HCT116 (cell line): Measurements from ENCODE around the gene CLIC6. TPM values are rescaled to one million over a fixed set of nuclear protein-coding genes. Genes with fewer than 3 reads are reported as not detected.

Experiments
- ATAC-seq: fragments of 200-7000 bp; cut with Tn5 transposase; 2 replicates; pipeline ENCODE4 v1.9.1; 2020; ENCODE audit warnings: mild to moderate bottlenecking, moderate library complexity
- BruUV-seq: library from RNA; stranded (reverse); fragments of 400-500 nt; replicated peaks from 2 replicates; lab custom pipeline; 2021; lab: Mats Ljungman, UMichigan
- CTCF ChIA-PET: fragments of 300-600 bp; sonication (Branson Sonifier 250); formaldehyde crosslinking; loops from one replicate; lab custom pipeline; 2021; ENCODE audit warnings: antibody characterized with exemption; lab: Charles Lee
- POLR2A ChIA-PET: fragments of 300-600, 350-600 bp; sonication (Branson Sonifier 250); formaldehyde crosslinking; loops from one replicate; lab custom pipeline; 2021; ENCODE audit warnings: antibody characterized with exemption; lab: Charles Lee
- RAD21 ChIA-PET, 2 experiments: fragments of 300-600 bp; sonication (Branson Sonifier 250); formaldehyde crosslinking; loops; one replicate each; lab custom pipeline; 2023; ENCODE audit warnings: low total read pairs in 2 of 2; ENCODE audit not compliant: uncharacterized antibody in 2 of 2, unreplicated experiment in 2 of 2, low non-redundant PET in 1 of 2; lab: Charles Lee
- DNase-seq: peaks from one replicate; pipeline ENCODE4 v3.0.0-alpha.2; 2010; ENCODE audit warnings: low read depth, low spot score
- H2AFZ ChIP-seq: fragments of 200-600 bp; shearing (Covaris generic), sonication (generic); 2 replicates; pipeline ENCODE4 v1.6.1; 2017; ENCODE audit warnings: low read depth, mixed run types, mixed read lengths, antibody characterized with exemption, low read length; ENCODE audit not compliant: poor library complexity, severe bottlenecking
- H3K27ac ChIP-seq: 2 replicates; pipeline ENCODE4 v1.5.1; 2012; ENCODE audit warnings: low read depth, low read length
- H3K27me3 ChIP-seq: fragments of 200-600 bp; sonication (generic); 2 replicates; pipeline ENCODE4 v1.6.1; 2016; ENCODE audit warnings: mixed run types, low read length, mixed read lengths; ENCODE audit not compliant: insufficient read depth
- H3K36me3 ChIP-seq, 2 experiments: fragments of 200-500 bp in 1 of 2; fragments of 200-600 bp in 1 of 2; sonication (Bioruptor generic) in 1 of 2; sonication (generic) in 1 of 2; 2 replicates each; pipeline versions ENCODE4 v1.5.1 to v1.6.1; 2014 to 2016; ENCODE audit warnings: low read length in 2 of 2, inconsistent platforms in 1 of 2, mixed read lengths in 1 of 2, mixed run types in 1 of 2; ENCODE audit not compliant: insufficient read depth in 2 of 2, control insufficient read depth in 1 of 2
- H3K4me1 ChIP-seq, 2 experiments: fragments of 200-600 bp in 1 of 2; sonication (generic) in 1 of 2; 2 replicates each; pipeline versions ENCODE4 v1.5.1 to v1.6.1; 2012 to 2017; ENCODE audit warnings: low read length in 2 of 2, inconsistent platforms in 1 of 2, mild to moderate bottlenecking in 1 of 2, mixed read lengths in 1 of 2, mixed run types in 1 of 2, moderate library complexity in 1 of 2; ENCODE audit not compliant: insufficient read depth in 2 of 2, control insufficient read depth in 1 of 2
- H3K4me2 ChIP-seq: fragments of 200-600 bp; sonication (generic); 2 replicates; pipeline ENCODE4 v1.6.1; 2017; ENCODE audit warnings: mixed run types, low read length, mixed read lengths
- H3K4me3 ChIP-seq, 2 experiments: fragments of 200-600 bp in 1 of 2; sonication (generic) in 1 of 2; replicated peaks in 1 of 2; 2 replicates each; pipeline ENCODE4 v1.5.1; 2011 to 2016; ENCODE audit warnings: low read length in 2 of 2, control low read depth in 1 of 2, low read depth in 1 of 2, mild to moderate bottlenecking in 1 of 2, mixed read lengths in 1 of 2, mixed run types in 1 of 2
- H3K79me2 ChIP-seq: fragments of 200-600 bp; sonication (generic); 2 replicates; pipeline ENCODE4 v1.6.1; 2017; ENCODE audit warnings: mild to moderate bottlenecking, mixed run types, low read length, moderate library complexity, mixed read lengths; ENCODE audit not compliant: insufficient read depth
- H3K9ac ChIP-seq: fragments of 200-600 bp; sonication (generic); 2 replicates; pipeline ENCODE4 v1.6.1; 2016; ENCODE audit warnings: low read length, mixed read lengths
- H3K9me2 ChIP-seq: fragments of 200-600 bp; sonication (generic), shearing (Covaris generic); 2 replicates; pipeline ENCODE4 v1.6.1; 2017; ENCODE audit warnings: mixed run types, mild to moderate bottlenecking, moderate library complexity; ENCODE audit not compliant: insufficient read depth
- H3K9me3 ChIP-seq, 2 experiments: fragments of 200-500 bp in 1 of 2; fragments of 200-600 bp in 1 of 2; sonication (Bioruptor generic) in 1 of 2; sonication (generic) in 1 of 2; 2 replicates each; pipeline ENCODE4 v1.6.1; 2014 to 2017; ENCODE audit warnings: low read length in 2 of 2, mixed read lengths in 2 of 2, inconsistent platforms in 1 of 2, low read depth in 1 of 2, mild to moderate bottlenecking in 1 of 2, mixed run types in 1 of 2, moderate library complexity in 1 of 2; ENCODE audit not compliant: control insufficient read depth in 1 of 2, insufficient read depth in 1 of 2
- H4K20me1 ChIP-seq: fragments of 200-600 bp; sonication (generic), shearing (Covaris generic); 2 replicates; pipeline ENCODE4 v1.6.1; 2017; ENCODE audit warnings: mixed run types, mild to moderate bottlenecking, moderate library complexity; ENCODE audit not compliant: insufficient read depth
- JUND ChIP-seq: IDR thresholded peaks from 2 replicates; pipeline ENCODE4 v1.6.1; 2012
- REST ChIP-seq: IDR thresholded peaks from 2 replicates; pipeline ENCODE4 v1.6.1; 2012; ENCODE audit warnings: low read depth
- SP1 ChIP-seq: IDR thresholded peaks from 2 replicates; pipeline ENCODE4 v1.6.1; 2012; ENCODE audit warnings: low read depth
- SRF ChIP-seq: IDR thresholded peaks from 2 replicates; pipeline ENCODE4 v1.6.1; 2012; ENCODE audit warnings: low read depth
- TCF7L2 ChIP-seq: IDR thresholded peaks from 2 replicates; pipeline ENCODE4 v1.7.0; 2011; ENCODE audit warnings: borderline replicate concordance, inconsistent platforms; ENCODE audit not compliant: insufficient read depth, insufficient read length; ENCODE audit errors: extremely low read depth
- YY1 ChIP-seq: IDR thresholded peaks from 2 replicates; pipeline ENCODE4 v1.6.1; 2011; ENCODE audit warnings: low read length, low read depth, moderate library complexity, mild to moderate bottlenecking; ENCODE audit not compliant: insufficient replicate concordance; ENCODE audit errors: extremely low read depth
- ZBTB33 ChIP-seq: IDR thresholded peaks from 2 replicates; pipeline ENCODE4 v1.6.1; 2011; ENCODE audit warnings: mild to moderate bottlenecking, low read length, moderate library complexity; ENCODE audit not compliant: insufficient replicate concordance; ENCODE audit errors: extremely low read depth
- ZFX ChIP-seq: fragments of 450-650 bp; IDR thresholded peaks from 2 replicates; pipeline ENCODE4 v1.6.1; 2017
- intact Hi-C: fragments of 100-400 bp; cut with micrococcal nuclease; formaldehyde crosslinking; loops from 2 replicates; pipeline ENCODE4 v1.10.0; 2022
- total RNA-seq: library from RNA; stranded (reverse); gene quantifications from one replicate; pipeline ENCODE4 v1.2.1, GENCODE V29; 2021; ENCODE audit not compliant: unreplicated experiment

Gene CLIC6
- total RNA-seq, 1 experiment from 2014 or later = 0.05 TPM

DNA sequence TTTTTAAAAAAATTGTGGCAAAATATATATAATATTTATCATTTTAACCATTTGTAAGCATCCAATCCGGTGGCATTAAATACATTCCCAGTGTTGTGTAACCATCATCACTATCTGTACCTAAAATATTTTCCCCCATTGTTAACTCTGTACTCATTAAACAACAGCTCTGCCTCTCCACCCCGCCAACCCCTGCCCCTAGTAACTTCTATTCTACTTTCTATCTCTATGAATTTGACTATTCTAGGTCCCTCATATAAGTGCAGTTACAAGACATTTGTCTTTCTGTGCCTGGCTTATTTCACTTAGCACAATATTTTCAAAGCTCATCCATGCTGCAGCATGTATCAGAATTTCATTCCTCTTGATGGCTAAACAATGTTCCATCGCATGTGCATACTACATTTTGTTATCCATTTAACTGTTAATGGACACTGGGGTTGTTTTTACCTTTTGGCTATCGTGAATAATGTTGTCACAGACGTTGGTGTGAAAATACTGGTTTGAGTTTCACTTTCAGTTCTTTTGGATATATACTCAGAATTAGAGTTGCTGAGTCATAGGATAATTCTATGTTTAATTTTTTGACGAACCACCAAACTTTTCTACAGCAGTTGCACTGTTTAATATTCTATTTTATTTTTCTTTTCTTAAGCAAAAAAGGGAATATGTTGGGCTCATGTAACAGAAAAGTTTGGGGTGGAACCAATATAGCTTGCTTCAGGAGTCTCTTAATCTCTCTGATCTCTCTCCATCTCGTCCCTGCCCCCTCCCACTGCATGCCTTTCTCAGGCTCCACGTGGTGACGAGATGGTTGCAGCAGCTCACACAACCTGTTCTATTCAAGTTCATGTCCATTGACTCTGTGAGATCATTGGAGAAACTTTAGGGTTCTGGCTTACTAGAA is 28.7 kb upstream of the CLIC6 start:
- no peaks in the 10 kb centered on the region for H3K9me2 ChIP-seq
- POLR2A ChIA-PET = no interaction called here
- DNase-seq (no peak), ATAC-seq (no peak)
- no peak overlapping the region for H3K27ac ChIP-seq
- H3K4me1 ChIP-seq = no peaks in the 10 kb centered on the region
- H4K20me1 ChIP-seq = no peaks in the 10 kb centered on the region
- CTCF ChIA-PET = no interaction called here
- H3K36me3 ChIP-seq = no peaks in the 10 kb centered on the region
- H3K9ac ChIP-seq = no peak overlapping the region
- H3K79me2 ChIP-seq = no peaks in the 10 kb centered on the region
- intact Hi-C loops = no loop called here
- H3K4me3 ChIP-seq = no peak overlapping the region
- TF ChIP-seq REST = no peak
- TF ChIP-seq, all 23 proteins: peak for 0
- RAD21 ChIA-PET = interaction anchor here in 1 of 2 experiments (0.6 kb wide), 1 partner anchor 9 kb away, joined by 3 read pairs; no protein-coding TSS in a partner anchor
- Histone ChIP-seq H2AFZ (no peak overlapping the region), H3K27me3 (no peaks in the 10 kb centered on the region), H3K4me2 (no peak overlapping the region), H3K9me3 (no peaks in the 10 kb centered on the region)
- no TSS peak for BruUV-seq

- Histone ChIP-seq H3K4me3 (no peak overlapping the region), H2AFZ (no peak overlapping the region), H3K79me2 (no peaks in the 10 kb centered on the region), H4K20me1 (no peaks in the 10 kb centered on the region), H3K9me3 (no peaks in the 10 kb centered on the region), H3K27me3 (no peaks in the 10 kb centered on the region)
- TF ChIP-seq SP1 = no peak
- TF ChIP-seq ZFX = no peak
- TF ChIP-seq YY1 = no peak
- TF ChIP-seq ZBTB33 = no peak
- no peak for TF ChIP-seq JUND
- TF ChIP-seq SRF = no peak
- TF ChIP-seq TCF7L2 = no peak
- TF ChIP-seq, all 23 proteins: peak for 0
- ChIA-PET CTCF (no interaction called here), RAD21 (no interaction called here), POLR2A (no interaction called here)
- Histone ChIP-seq H3K4me1 (no peaks in the 10 kb centered on the region), H3K4me2 (no peak overlapping the region), H3K9ac (no peak overlapping the region), H3K27ac (no peak overlapping the region), H3K36me3 (no peaks in the 10 kb centered on the region), H3K9me2 (no peaks in the 10 kb centered on the region)
- ATAC-seq (no peak), DNase-seq (no peak)
- intact Hi-C loops = no loop called here
- no TSS peak for BruUV-seq
Observed at GRCh38 chr21:34640858-34641257, 27.9 kb upstream of the CLIC6 start.
